M059J (cell line): Measurements from ENCODE around the gene CDCP2. TPM values are rescaled to one million over a fixed set of nuclear protein-coding genes. Genes with fewer than 3 reads are reported as not detected.
A peak's percentile ranks its signal among the peaks of the same experiment; 100 is the strongest.

ENCODE experiments used
- DNase-seq: peaks from one replicate; pipeline ENCODE4 v3.0.0-alpha.2; 2012; ENCODE audit warnings: low read depth
- total RNA-seq: library from RNA; depleted of rRNA; stranded (reverse); fragments of >200 nt; shearing (Covaris generic); gene quantifications from 2 replicates; pipeline ENCODE4 v1.2.3, GENCODE V29; 2014

Gene CDCP2
- total RNA-seq, 1 experiment from 2014 or later, result not detected

DNA sequence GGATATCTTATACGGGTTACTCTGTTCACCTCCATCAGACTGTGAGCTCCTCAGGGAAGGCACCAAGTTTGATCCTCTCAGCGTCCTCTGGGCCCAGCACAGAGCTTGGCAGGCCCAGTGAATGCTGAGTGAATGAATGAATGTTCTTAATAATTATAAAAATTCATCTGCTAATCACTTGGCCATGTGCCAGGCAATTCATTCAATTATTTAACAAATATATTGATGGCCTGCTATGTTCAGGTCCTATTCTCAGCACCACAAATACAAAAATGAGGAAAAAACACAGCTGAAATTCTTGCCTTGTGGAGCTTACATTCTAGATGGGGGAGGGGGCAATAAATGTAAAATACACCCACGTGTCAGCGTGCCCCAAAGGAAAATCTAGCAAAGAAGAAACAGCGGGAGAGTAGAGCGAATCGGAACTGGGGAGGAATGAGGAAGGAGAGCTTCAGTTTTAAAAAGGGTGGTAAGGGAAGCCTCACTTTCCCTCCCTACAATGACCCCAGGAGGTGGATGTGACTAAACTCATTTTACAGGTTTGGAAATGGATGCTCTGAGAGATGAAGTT, 15.8 kb downstream of the CDCP2 start:
- DNase-seq, result no peak

DNA sequence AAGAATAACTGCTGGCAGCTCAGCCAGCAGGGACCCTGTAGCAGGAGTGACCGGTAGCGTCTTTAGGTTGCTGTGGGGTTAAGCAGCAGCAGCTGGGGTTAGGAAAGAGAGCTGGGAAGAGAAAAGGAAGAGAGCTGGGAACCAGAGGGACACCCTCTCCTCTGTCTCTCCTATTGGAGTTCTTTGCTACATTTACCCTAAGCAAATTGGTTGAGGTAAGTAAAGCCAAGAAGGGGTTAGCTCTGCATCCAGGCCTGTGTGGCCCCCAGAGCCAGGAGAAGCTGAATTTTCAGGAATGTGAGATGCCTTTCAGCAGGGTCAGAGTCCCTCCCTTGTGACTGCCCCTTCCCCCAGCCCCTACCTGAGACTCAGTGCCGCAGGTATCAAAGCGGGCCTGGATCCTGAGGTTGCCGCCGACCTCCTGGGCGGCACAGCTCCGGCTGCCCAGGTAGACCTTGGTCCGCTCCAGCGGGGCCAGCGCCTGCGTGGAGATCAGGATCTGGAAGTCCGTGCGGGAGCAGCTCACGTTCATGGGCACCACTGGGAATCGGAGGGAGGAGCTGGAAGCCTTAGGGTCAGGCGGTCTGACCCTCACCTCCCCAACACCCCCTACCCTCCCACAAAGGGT, 16.4 kb downstream of the CDCP2 start:
- no peak for DNase-seq

DNA sequence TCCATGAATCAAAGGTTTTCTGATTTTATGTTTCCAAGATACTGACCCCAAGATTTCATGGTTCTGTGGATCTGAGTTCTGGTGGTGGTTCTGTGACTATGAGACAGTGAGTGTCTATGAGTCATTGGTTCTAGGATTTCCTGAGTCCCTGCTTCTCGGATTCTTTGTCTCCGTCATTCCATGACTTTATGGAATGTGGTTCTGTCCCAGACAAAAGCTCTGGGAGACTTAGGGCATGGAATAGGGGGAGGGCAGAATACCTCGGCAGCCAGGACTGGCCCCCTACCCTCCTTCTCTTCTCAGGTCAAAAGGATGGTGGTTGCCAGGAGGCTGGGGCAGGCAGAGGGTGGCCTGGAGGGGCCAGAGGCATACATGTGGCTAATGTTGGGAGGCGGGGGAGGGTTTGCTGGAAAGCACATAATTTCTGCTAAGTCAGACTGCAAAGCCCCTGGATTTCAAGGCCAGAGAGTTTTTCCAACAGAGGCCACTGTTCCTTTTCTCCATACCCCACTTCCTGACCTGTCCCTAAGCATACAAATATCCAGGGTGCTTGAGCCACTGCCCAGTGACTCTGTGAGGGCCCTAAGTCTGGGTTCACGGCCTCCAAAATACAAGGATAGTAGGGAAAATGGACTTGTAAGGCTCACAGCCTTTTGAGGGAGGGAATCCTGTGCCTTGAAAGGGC, 17.2 kb downstream of the CDCP2 start:
- DNase-seq, result peak; percentile 19

DNA sequence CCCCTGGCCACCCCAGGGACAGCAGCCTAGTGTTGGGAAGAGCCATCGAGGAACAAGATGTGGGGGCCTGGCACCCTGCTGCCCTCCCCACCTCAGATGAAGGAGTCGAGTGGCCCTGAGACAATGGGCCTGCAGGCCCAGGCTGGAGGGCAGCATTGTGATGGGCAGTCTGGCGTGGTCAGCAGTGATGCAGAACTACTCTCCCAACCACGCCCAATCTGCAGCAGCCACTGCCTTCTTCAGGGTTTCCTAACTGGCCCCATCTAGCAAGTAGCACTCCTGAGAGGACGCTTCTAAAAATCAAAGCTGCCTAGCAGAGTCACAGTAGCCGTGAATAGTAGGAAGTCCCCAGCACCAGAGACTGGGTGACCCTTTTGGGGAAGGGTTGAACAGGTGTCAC, 18.5 kb downstream of the CDCP2 start:
- DNase-seq, result no peak

DNA sequence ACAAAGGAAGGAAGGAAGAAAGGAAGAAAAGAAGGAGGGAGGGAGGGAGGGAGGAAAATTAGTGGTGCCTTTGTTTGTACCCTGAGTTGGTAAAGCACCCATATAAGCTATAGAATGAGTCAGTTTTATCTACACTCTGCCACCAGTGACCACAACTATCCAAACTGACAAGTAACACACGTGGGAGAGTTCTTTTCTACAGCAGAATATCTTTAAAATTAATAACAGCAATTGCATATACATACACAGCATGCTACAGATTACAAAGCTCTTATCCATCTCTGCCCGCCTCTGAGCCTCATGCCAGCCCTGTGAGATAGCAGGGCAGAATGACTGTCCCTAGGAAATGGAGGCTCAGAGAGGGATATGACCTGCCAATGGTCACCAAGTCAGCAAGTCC, 20.3 kb downstream of the CDCP2 start:
- DNase-seq, result no peak

DNA sequence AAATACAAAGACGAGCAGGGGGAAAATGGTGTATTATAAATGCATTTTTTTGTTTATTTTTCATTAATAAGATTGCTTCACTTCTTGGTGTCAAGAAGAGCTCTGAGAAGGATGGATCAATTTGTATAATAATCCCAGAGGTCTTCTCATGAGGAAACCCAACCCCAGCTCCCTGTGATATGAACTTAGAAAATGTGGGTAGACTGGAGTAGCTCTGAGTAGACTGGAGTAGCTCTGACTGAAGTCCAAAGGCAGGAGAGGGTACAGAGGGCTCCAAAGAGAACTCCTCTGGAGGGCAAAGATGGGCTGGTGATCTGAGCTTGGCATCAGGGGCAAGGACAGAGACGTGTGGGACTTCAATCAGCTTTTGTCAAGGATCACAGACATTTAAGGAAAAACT, 21.4 kb downstream of the CDCP2 start:
- no peak for DNase-seq

DNA sequence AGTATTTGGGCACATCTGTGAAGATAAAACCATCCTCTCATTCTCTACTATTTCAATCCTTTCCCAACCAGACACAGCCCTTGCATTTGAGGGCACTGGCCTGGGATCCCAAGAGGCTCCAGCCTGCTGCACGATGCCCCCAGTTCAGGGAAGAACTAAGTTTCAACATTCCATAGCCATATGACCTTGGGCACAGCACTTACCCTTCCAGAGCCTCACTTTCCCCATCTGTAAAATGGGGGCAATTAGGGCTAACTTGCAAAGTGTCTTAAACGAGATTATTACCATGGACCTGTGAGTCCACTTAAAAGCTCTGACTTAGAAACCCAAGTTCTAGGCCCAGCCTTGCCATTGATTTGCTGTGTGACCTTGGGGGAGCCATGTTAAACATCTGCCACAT, 22.9 kb downstream of the CDCP2 start:
- DNase-seq, result no peak

DNA sequence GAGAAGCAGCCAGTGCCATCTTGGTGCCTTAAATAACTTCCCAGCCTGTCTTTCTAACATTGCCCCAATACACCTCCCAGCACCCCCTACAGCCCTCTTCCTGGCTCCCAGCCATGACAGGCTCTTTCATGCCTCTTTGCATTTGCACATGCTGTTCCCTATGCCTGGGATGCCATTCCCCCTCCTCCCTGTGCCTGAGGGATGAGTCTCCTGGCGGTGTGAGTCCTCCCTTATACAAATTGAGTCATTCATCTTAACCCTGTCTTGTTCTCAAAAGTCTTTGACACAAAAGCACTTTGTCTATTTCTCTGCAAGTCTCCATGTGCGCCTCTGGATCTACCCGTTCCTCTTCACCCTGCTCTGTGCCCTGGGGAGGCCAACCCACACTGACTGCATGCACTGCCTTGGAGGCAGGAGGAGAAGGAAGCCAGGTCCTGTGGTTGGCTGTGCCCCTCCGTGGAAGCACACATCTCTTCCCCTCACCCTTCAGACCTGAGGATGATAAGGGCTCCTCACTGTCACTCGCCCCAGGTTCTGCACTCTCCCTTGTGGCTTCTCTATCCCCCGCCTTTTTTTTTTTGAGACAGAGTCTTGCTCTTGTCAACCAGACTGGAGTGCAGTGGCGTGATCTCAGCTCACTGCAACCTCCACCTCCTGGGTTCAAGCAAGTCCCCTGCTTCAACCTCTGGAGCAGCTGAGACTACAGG, 25.1 kb downstream of the CDCP2 start:
- DNase-seq, result no peak

DNA sequence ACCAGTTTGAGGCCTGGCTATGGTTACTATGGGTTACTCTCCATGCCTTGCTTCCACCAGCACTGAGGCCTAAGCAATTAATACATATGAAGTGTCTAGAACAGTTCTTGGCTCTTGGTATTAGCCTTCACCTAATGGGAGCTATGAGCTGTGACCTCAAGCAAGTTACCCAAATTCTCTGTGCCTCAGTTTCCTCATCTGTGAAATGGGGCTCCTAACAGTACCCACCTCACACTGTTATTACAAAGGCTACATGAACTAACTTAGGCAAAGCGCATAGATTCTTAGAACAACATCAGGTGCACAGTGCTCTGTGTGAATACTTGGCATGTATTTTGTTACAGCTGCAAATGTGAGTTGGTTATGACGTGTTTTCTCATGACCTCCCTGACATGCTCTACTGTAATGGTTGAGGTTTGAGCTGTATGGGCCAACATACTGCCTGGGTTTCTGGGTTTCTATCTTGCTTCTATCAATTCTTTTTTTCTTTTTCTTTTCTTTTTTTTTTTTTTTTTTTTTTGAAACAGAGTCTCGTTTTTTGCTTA, 26.5 kb downstream of the CDCP2 start:
- no peak for DNase-seq

DNA sequence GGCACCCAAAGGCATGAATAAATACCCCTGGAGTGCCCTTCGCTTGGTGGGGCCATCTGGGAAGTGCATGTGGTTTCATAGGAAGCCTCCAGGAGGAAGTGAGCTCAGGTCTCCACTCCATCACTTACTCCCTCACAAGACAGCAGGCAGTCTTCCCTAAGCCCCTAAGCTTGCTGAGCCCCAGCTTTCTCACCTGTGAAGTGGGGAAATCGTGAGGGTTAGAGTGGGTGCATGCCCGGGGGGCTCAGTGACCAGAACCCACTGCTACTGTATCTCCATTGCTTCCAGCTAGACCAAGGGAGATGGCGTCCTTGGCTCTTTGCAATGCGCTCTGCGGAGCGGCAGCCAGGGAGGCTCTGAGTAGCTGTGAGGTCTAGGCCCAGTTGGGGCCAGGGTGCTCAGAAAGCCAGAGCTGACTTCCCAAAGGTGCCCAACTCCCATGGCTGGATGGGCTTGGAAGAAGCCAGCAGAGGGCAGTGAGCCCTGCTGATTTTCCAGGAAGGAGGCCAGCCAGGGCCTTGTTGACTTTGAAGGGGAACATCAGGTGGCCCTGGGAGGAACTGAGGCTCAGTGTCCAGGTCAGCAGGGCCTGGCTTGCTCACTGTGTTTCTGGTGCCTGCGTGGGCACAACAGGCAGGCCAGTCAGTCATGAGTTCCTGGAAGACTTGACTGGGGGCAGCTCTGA, 27.3 kb downstream of the CDCP2 start:
- DNase-seq, result peak; percentile 44

DNA sequence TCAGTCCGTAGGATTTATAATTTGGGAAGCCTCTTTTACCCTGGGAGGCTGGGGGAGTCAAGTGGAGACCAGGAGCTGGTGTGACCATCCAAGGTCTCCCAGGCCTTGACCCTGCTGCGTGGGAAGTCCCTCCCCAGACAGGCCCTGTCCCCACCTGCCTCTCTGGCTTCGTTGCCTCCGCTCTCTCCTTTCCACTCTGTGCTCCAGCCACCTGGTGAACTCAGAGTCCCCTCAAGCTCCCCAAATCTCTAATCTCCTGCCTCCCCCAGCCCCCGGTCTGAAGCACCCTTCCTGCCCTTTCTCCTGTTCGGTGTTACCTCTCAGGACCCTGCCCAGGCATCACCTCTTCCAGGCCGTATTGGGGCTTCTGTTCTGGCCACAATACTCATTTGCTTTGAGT, 27.9 kb downstream of the CDCP2 start:
- no peak for DNase-seq

DNA sequence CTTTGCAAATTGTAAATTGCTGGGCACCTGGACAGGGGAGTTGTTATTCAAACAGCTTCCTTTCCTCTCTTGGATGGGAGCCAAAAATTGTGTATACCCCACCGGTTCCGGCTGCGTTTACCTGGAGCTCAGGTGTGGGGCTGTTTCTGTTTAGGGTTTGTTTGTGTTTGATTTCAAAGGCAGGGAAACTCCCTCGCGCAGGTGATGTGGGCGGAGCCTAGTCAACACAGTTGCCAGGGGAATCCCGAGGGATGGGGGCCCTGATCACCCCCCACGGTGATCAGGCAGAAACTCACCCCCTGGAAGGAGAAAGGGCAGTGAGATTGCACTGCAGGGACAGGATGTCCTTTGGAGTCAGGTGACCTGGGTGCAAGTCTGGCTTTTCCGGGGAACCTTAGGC, 28.3 kb downstream of the CDCP2 start:
- DNase-seq, result no peak

DNA sequence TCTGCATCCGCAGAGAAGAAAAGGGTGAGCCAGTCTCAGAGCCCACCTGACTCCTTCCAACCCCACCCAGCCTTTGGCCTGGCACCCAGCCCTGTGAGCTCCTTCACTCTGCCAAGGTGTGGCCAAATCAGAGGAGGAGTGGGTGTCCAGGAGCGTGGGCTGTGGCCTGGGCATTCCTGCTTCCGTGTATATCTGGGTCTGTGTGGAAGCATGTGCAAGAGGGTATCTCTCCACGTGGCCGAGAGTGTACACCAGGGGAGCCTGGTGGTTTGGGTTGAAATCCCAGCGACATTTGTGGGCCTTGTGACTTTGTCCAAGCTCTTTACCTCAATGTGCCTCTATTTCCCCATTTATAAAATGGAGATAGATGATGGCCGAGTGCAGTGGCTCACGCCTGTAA, 29.8 kb downstream of the CDCP2 start:
- no peak for DNase-seq

DNA sequence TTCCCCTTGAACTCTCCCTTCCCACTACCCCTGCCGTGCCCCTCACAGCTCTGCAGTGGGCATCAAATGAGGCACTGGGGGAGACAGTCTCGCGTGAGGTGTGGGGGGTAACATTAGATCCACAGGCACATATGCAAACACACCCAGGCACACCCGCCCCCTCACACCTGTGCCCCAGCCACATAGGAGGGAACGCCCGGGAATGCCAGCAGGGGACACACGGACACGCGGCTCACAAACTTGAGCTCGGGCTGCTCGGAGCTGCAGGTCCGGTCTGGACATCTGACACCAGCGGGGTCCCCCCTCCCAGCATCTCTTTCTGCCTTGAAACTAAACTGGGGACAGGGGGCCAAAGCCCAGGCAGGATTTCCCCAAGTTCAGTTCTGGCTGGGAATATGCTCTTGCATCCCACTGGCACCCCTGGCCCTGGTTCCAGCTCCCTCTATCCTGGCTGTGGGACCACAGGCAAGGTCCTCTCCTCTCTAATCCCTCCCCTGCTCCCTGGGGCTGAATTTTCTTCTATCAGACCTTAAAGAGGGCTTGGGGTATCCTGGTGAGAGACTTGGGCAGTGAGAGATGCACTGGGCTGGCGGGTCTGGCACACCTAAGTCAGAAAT, 30.6 kb downstream of the CDCP2 start:
- no peak for DNase-seq

DNA sequence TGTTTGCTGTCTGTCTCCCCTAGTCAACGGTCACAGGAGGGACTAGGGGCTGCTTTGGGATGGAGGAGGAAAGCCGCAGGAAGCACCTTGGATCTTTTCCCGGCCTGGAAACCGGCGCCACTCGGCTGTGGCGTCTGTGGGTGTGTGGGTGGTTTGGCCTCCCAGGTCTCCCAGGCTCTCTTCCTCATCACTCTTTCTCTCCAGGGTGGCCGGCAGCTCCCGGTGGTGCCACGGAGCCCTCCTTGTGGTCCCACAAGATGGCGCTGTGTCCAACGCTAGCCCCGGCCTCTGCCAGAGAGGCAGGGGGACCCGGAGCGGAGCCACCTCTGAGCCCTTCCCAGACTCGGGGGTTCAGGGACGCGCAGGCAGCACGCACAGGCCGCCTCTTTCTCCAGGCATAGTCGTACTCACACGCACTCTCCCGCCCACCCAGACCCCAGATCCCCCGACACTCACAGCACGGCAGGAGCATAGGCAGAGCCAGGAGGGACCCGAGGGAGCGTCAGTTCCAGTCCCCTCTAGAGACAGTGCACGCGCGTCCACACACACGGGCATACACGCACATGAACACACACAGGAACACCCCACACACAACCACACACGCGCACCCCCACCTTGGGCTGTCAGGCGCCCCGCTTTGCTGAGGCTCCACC, 31.2 kb downstream of the CDCP2 start:
- DNase-seq, result peak; percentile 80

DNA sequence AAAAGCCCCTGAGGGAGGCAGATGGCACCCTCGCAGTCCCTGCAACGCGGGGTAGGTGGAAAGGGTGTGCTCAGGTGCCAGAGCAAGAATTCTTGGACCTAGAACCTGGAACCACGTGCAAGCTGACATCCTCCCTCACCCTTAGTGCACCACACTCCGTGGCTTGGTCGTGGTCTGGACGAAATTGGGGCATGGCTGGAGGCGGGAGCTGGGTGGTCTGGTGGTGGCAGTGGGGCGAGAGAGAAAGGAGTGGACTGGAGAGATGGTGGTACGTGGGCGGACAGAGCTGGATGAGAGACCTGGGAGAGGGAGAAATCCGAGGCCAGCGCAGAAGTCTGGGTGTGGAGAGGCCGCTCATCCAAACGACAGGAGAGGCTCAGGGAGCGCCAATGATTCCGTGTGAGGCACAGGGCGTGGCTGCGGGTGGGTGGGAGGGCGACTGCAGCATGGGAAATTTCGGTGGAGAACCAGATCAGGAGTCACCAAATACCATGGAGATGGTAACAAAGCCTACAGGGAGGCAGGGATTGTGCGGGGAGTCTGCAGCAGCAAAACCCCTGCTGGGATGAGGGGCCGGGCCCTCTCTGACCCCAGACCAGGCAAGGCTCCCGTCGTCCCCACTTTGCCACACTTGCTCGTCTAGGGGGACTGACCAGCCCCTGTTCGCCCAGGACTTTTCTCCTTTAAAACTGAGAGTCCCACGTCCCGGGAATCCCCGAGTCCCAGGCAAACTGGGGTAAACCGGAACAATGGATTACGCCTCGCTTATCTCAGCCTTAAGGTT, 31.9 kb downstream of the CDCP2 start:
- DNase-seq, result no peak

DNA sequence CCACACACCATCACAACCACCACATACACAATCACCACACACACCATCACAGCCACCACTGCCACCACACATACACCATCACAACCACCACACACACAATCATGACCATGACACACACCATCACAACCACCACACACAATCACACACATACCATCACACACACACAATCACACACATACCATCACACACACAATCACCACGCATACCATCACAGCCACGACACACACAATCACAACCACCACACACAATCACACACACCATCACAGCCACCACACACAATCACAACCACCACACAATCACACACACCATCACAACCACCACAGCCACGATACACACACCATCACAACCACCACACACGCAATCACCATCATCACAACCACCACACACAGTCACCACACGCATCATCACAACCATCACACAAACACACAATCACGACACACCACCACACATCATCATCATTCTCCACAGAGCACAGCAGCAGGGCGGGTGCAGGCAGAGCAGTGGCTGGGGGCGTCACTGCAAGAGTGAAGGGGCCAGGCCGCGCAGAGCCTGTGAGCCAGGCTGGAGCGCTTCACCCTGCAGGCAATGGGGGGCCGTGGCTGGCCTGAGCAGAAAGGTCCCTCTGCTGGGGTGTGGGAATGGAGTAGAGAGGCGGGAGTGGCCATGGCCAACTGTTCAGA, 32.6 kb downstream of the CDCP2 start:
- DNase-seq, result no peak

DNA sequence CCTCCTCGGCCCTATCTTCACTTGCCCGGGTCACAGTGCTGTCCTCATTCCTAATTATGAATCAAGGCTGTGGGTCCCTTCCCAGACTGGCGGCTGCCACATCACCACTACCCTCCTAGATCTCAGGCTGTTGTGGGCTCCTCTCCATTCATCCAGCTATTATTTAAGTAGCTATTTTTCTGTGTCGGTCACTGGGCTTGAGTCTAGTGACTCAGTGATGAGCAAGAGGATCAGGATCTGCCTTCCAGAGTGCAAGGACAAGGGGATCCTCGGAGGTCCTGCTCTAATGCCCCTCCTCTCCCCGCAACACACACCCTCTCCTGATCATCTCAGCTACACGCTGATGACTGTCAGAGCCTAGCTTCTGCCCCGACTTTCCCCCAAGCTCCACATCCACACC, 34.1 kb downstream of the CDCP2 start:
- DNase-seq, result peak; percentile 86

DNA sequence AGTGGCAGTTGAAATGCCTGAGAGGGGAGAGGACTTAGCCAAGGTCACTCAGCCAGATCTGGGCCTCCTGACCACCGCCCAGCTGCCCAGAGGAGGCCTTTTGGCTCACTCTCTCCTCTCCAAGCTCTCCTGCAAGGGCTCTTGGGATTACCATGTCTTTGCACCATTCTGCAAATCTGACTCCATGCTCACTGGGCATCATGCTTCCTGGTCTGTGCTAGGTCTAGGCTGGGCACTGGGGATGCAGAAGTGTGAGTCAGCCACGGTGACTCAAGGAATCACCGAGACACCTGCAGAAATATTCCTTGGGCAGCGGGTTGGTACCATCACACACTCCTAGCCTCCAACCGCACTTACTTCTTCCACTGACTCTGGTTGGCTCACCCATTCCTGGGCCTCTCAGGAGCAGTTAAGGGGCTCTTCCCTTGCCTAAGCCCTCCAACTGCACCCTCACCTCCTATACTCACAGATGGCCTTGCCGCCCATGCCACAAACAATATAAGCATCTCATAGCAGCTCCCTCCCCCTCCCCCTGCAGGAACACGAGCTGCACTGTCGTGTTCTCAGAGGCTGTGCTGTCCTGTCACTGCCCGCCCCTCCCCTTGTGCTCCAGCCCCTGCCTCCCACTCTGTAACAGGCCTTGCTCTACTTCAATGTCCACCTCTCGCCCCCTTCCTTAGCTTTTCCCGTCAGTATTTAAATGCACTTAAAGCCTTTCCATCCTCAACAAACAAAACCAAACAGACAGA, 34.8 kb downstream of the CDCP2 start:
- DNase-seq, result peak; percentile 65
